Hippocampal formation (tissue), 2 donors: ENCODE measurements around the gene DPP10.

Source experiments
- DNase-seq, 2 donors: peaks; one replicate each; lab custom pipeline; 2025; lab: John Stamatoyannopoulos, UW

The DPP10 gene

DNA sequence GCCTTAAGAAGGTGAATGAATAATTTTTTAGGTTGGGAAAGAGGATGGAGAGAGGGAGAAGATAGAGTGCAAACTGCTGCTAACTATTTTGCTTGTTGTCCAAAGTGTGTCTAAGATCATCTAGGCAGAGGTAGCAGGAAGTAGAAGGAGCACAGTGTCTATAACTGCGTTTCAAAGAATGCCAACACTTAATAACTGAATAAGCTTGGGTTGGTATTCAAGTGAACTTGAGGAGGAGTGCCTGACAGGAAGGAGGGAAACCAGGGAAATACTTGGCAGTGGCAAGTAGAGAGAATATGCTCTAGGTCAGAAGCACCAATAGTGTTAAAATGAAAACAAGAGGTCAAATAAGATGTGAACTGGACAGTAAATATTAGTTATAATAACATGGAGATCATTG is 155.9 kb downstream of the DPP10 start:
- no peak for DNase-seq

DNA sequence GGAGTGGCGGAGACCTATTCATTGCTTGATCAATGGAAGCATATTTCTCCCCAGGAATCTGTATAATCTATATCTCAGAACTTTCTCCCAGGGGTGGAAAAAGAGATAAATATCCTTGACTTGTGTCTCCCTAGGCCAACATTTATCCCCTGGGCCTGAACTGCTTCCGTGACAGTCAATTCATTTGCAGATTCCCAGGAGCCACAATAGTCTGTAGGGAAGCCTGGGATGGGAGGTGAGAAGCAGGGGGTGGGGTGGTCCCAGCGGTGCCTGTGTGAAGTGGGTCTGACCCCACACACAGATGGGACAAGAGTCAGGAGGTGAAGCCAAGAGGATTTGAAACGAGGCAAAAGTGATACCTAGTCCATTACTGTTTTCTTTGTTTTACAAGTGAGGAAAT is 166.8 kb downstream of the DPP10 start:
- DNase-seq, result no peak

DNA sequence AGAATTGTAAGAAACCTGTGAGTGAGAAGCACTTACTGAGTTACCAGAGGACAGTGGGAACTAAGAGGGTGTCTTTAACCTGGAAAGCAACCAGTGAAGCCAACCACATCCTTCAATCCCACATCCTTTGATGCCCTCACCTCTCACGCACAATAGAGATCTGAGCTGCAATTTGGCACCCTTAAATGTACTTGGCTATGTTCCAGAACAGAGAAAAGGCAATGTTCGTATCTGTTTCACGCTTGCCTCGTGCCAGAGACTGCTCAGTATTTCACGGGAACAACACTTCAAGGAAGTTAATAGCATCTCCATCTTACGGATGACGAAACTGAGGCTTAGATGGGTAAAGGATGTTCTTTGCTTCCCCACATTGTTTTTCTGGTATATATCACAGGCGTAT is 167.4 kb downstream of the DPP10 start:
- DNase-seq, result no peak

- peak in 1 of 2 donors; percentile 15 for DNase-seq
These were observed 168.2 kb downstream of the DPP10 start for GRCh38 chr2:114610677-114611076.

- peak in 1 of 2 donors; percentile 1 for DNase-seq
These were observed 172.2 kb downstream of the DPP10 start for GRCh38 chr2:114614592-114614991.

DNA sequence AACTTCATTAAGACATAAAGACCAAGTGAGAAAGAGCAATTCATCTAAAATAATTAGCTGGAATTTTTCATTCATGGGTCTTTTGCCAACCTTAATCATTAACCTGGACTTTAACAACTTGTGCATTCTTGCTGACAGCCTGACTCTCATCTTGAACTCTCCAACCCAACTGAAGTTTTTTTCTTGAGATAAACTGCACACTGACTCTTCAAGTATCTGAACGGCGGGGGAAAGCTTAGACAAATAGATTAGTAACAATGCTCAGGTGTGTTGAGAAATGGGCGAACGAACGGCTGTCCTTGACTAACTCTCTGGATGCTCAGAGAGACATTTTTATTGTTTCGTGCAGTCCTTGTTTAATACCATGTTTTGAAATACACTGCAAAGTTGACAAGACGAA is 186.0 kb downstream of the DPP10 start:
- DNase-seq, result no peak

DNA sequence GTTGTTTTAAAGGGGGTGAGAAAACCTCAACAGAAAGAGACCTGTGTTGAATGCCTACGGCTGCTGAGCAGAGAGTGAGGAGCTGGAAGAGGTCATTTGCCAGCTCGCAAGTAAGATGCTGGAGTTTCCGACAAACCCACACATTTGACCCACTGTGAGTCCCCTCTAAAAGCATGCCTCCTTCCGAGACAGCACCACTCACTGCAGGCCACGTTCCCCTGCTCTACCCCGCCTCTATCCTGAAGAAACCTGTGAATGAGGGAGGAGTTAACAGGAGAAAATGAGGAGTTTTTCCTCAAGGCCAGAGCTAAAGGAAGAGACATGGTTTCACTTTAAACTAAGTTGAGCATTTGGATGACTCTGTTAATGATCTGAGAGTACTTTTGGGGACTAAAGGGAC is 188.7 kb downstream of the DPP10 start:
- no peak for DNase-seq

- DNase-seq, result no peak
These were observed 199.8 kb downstream of the DPP10 start for GRCh38 chr2:114642166-114642770.

- no peak for DNase-seq
These were observed 200.6 kb downstream of the DPP10 start for GRCh38 chr2:114642988-114643553.

- DNase-seq, result no peak
These were observed 209.5 kb downstream of the DPP10 start for GRCh38 chr2:114651933-114652332.

DNA sequence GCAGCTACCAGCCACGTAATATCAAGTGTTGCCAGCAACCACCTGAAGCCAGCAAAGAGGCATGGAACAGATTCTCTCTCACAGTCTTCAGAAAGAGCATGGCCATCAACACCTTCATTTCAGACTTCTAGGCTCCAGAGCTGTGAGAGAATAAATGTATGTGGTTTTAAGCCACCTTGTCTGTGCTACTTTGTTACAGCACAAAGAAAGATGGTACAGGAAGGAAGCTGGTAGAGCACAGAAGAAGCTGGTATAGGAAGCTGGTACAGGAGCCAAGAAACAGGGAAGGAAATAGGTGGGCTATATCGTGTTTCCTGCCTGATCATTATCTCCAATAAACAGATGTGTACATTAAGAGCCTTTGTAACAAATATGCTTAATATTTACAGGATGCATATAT is 217.4 kb downstream of the DPP10 start:
- no peak for DNase-seq

- DNase-seq, result peak in 1 of 2 donors; percentile 23
These were observed 219.8 kb downstream of the DPP10 start for GRCh38 chr2:114661971-114662939.

DNA sequence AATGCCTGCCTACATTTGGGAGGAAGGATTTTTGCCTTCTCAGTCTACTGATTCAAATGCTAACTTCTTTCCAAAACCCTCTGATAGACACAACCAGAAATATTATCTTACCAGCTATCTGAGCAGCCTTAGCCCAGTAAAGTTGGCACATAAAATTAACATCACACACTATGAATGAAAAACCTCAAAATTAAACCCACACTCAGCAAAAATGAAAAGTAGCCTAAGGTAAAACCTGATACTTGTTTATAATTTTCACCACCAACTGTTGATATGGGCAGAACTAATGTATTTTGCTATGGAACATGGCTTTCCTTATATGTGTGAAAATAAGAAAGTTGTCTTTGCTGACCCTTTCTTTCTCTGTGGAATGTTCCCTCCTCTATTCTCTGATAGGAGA is 226.0 kb downstream of the DPP10 start:
- DNase-seq, result no peak

GRCh38 chr2:114683251-114683650 is 240.8 kb downstream of the DPP10 start:
- no peak for DNase-seq

- no peak for DNase-seq
These were observed 242.0 kb downstream of the DPP10 start for GRCh38 chr2:114684403-114684802.

DNA sequence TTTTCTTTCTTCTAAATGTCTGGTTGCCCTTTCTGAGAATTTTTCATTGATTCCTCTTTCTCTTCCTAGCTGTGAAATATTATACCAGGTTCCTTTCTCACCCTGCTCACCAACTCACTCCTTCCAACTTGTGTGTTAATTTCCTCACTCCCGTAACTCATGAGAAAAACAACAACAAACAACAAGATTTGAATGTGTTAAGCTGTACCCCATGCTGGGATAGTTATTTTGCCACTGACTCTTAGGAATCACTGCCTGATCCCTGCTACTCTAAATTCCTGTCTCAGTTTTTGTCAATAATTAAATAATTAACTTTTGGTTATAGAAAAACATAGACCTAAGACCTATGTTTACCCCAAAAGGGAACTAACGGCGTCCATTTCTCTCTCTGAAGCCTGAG is 242.7 kb downstream of the DPP10 start:
- DNase-seq, result no peak

DNA sequence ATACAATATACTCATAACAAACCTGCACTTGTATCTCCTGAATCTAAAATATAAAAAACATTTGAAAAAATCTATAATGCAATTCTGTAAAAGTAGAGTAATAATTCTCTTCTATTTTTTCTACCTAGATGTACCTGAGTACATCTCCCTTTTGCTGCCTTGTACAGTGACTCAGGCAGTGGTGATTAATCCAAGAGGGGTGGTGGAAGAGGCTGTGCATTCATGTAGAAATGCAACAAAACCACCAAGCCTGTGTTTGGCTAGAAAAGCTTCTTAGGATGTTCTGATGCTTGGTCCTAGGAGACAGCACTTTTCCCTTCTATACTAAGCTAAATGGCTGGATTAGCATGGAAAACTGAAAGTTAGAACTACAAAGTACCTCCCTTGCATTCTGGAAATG is 245.8 kb downstream of the DPP10 start:
- no peak for DNase-seq

DNA sequence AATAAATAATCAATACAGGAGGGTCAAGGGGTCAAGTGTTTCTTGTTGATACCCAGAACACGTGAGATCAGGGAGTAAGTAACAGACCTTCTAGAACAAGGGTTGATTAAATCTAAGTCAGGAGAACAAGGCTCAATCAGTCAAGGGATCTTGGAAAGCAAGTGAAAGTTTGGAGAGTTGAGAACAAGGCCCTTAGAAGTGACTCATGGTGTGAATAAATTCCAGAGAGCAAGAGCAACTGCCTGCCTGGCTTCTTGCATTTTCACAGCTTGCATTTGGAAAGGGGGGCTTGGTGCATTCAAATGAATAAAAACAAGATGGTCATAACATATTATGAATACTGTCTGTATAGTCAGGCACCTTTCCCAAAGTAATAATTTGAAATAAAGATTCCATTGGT is 256.1 kb downstream of the DPP10 start:
- DNase-seq, result no peak

- DNase-seq, result no peak
These were observed 257.0 kb downstream of the DPP10 start for GRCh38 chr2:114699423-114699944.

DNA sequence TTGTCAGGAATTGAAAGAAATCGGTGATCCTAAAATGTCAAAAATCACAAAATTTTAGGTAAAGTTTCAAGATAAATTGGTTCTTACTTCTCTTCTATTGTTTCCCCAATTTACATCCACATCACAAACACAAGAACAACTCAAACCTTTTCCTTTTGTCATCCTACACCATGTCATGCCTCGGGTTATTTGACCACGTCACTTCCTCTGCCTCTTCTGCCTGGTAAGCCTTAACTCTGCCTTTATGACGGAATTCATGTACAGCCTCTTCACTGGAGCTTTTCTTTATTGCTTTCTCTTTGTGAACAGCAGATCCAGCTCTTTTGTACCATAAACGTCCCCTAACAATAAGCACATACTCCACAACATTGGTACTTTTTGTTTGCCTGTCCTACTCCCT is 258.0 kb downstream of the DPP10 start:
- no peak for DNase-seq

- no peak for DNase-seq
These were observed 267.8 kb downstream of the DPP10 start for GRCh38 chr2:114709936-114710850.

DNA sequence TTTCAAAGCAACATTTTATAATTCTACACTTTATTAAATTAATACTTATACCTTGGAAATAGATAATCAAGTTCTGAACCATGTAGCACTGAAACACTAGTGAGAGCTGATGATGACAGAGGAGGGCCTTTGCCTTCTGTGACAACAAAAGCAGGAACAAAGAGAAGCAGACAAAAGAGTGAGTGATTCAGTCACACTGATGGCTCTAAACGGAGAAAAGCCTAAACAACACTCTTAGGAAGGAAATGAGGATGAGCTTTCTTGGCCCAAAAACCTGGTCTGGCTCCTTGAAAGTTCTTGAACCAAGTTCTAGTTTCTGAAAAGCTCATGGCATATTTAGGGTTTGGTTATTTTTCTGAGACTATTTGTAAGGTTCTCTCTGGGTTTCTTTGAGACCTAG is 271.9 kb downstream of the DPP10 start:
- peak in 1 of 2 donors; percentile 15 for DNase-seq
